IMR-90 (cell line): ENCODE results near the gene ATF4. TPM values are rescaled to one million over a fixed set of nuclear protein-coding genes. Genes with fewer than 3 reads are reported as not detected.

Source experiments
- ATAC-seq: fragments of 200-7000 bp; cut with Tn5 transposase; 2 replicates; pipeline ENCODE4 v1.9.1; 2020; ENCODE audit warnings: low read depth, mild to moderate bottlenecking, moderate library complexity
- BruUV-seq: library from RNA; stranded (reverse); fragments of 400-500 nt; replicated peaks from 2 replicates; lab custom pipeline; 2021; lab: Mats Ljungman, UMichigan
- CTCF ChIA-PET: fragments of 300-600 bp; formaldehyde crosslinking; extraction: SDS; loops from one replicate; lab custom pipeline; 2021; ENCODE audit warnings: antibody characterized with exemption; lab: Yijun Ruan, JAX
- POLR2A ChIA-PET: fragments of 300-600 bp; sonication (Branson Sonifier 250); formaldehyde crosslinking; loops from one replicate; lab custom pipeline; 2022; ENCODE audit warnings: antibody characterized with exemption; ENCODE audit not compliant: unreplicated experiment; lab: Charles Lee
- DNase-seq: peaks from one replicate; pipeline ENCODE4 v3.0.0; 2013
- H2AFZ ChIP-seq: replicated peaks from 2 replicates; pipeline ENCODE3; 2013; ENCODE audit warnings: low read length, mild to moderate bottlenecking; ENCODE audit not compliant: poor library complexity
- H2AK5ac ChIP-seq: 2 replicates; pipeline ENCODE4 v1.6.1; 2013; ENCODE audit warnings: low read depth, low read length, inconsistent platforms
- H2AK9ac ChIP-seq: replicated peaks from 2 replicates; pipeline ENCODE3; 2013; ENCODE audit warnings: mild to moderate bottlenecking, low read depth, low read length, moderate library complexity; ENCODE audit not compliant: poor library complexity
- H2BK120ac ChIP-seq: 2 replicates; pipeline ENCODE4 v1.6.1; 2013; ENCODE audit warnings: low read depth, low read length, inconsistent platforms
- H2BK15ac ChIP-seq: 3 replicates; pipeline ENCODE4 v1.6.1; 2013; ENCODE audit warnings: low read depth, low read length, inconsistent platforms
- H2BK20ac ChIP-seq: 2 replicates; pipeline ENCODE4 v1.6.1; 2013; ENCODE audit warnings: low read depth, mild to moderate bottlenecking, inconsistent platforms, low read length, moderate library complexity
- H2BK5ac ChIP-seq: 2 replicates; pipeline ENCODE4 v1.6.1; 2013; ENCODE audit warnings: mild to moderate bottlenecking, low read depth, low read length, inconsistent platforms; ENCODE audit not compliant: poor library complexity, severe bottlenecking
- H3K14ac ChIP-seq: replicated peaks from 2 replicates; pipeline ENCODE4 v1.6.1; 2013; ENCODE audit warnings: low read depth, low read length, inconsistent platforms
- H3K18ac ChIP-seq: 2 replicates; pipeline ENCODE4 v1.6.1; 2013; ENCODE audit warnings: low read depth, low read length, control low read depth
- H3K23ac ChIP-seq: 2 replicates; pipeline ENCODE4 v1.6.1; 2013; ENCODE audit warnings: low read depth, low read length, inconsistent platforms
- H3K27ac ChIP-seq: 2 replicates; pipeline ENCODE4 v1.5.1; 2013; ENCODE audit warnings: mild to moderate bottlenecking, control low read depth, low read length; ENCODE audit not compliant: insufficient read depth
- H3K27me3 ChIP-seq: 2 replicates; pipeline ENCODE4 v1.6.1; 2013; ENCODE audit warnings: low read length; ENCODE audit not compliant: control insufficient read depth, insufficient read depth
- H3K36me3 ChIP-seq: 2 replicates; pipeline ENCODE4 v1.6.1; 2013; ENCODE audit warnings: low read length, mixed read lengths; ENCODE audit not compliant: control insufficient read depth, insufficient read depth
- H3K4ac ChIP-seq: 2 replicates; pipeline ENCODE4 v1.6.1; 2013; ENCODE audit warnings: low read depth, low read length, inconsistent platforms
- H3K4me1 ChIP-seq: 2 replicates; pipeline ENCODE4 v1.6.1; 2013; ENCODE audit warnings: low read length, mixed read lengths; ENCODE audit not compliant: control insufficient read depth, insufficient read depth
- H3K4me2 ChIP-seq: 2 replicates; pipeline ENCODE4 v1.6.1; 2013; ENCODE audit warnings: low read depth, mild to moderate bottlenecking, control low read depth, low read length, moderate library complexity
- H3K4me3 ChIP-seq: 2 replicates; pipeline ENCODE4 v1.5.1; 2013; ENCODE audit warnings: low read depth, mild to moderate bottlenecking, control low read depth, low read length, moderate library complexity; ENCODE audit not compliant: insufficient read depth
- H3K56ac ChIP-seq: 2 replicates; pipeline ENCODE4 v1.6.1; 2013; ENCODE audit warnings: low read length, inconsistent platforms; ENCODE audit not compliant: insufficient read depth; ENCODE audit errors: extremely low read depth
- H3K79me1 ChIP-seq, 2 experiments: 2 replicates each; pipeline ENCODE4 v1.6.1; 2013; ENCODE audit warnings: low read length in 2 of 2, inconsistent platforms in 1 of 2, low read depth in 1 of 2
- H3K9ac ChIP-seq: 2 replicates; pipeline ENCODE4 v1.6.1; 2013; ENCODE audit warnings: low read depth, low read length, control low read depth
- H3K9me1 ChIP-seq: 2 replicates; pipeline ENCODE4 v1.6.1; 2013; ENCODE audit warnings: low read length, inconsistent platforms; ENCODE audit not compliant: insufficient read depth
- H3K9me3 ChIP-seq: 2 replicates; pipeline ENCODE4 v1.6.1; 2013; ENCODE audit warnings: low read length; ENCODE audit not compliant: control insufficient read depth, insufficient read depth
- H4K20me1 ChIP-seq: 2 replicates; pipeline ENCODE4 v1.6.1; 2013; ENCODE audit warnings: low read length, inconsistent platforms; ENCODE audit not compliant: insufficient read depth
- H4K5ac ChIP-seq: 2 replicates; pipeline ENCODE4 v1.6.1; 2013; ENCODE audit warnings: mild to moderate bottlenecking, low read depth, low read length, control low read depth
- H4K8ac ChIP-seq, 2 experiments: 2 replicates each; pipeline ENCODE4 v1.6.1; 2013; ENCODE audit warnings: low read depth in 2 of 2, low read length in 2 of 2, control low read depth in 1 of 2, inconsistent platforms in 1 of 2
- H4K91ac ChIP-seq: 2 replicates; pipeline ENCODE4 v1.6.1; 2013; ENCODE audit warnings: low read depth, low read length, inconsistent platforms; ENCODE audit not compliant: insufficient read depth
- BHLHE40 ChIP-seq: fragments of 150-350 bp; IDR thresholded peaks from 2 replicates; pipeline ENCODE4 v1.6.1; 2016; ENCODE audit warnings: mild to moderate bottlenecking, low read depth, low read length
- CEBPB ChIP-seq: IDR thresholded peaks from 2 replicates; pipeline ENCODE4 v1.6.1; 2012; ENCODE audit warnings: low read depth, low read length, improper control_type of control experiment
- CHD1 ChIP-seq: IDR thresholded peaks from 2 replicates; pipeline ENCODE4 v1.6.1; 2012; ENCODE audit warnings: low read depth, low read length, improper control_type of control experiment
- CTCF ChIP-seq: conservative IDR thresholded peaks from 2 replicates; pipeline ENCODE4 v1.5.1; 2012; ENCODE audit warnings: mild to moderate bottlenecking, low read depth, low read length, improper control_type of control experiment
- FOS ChIP-seq: fragments of 150-350 bp; IDR thresholded peaks from 2 replicates; pipeline ENCODE4 v1.6.1; 2016; ENCODE audit warnings: low read depth, low read length
- NFE2L2 ChIP-seq: fragments of 150-350 bp; IDR thresholded peaks from 2 replicates; pipeline ENCODE4 v1.6.1; 2016; ENCODE audit warnings: low read depth, mild to moderate bottlenecking, low read length
- WGBS, 2 experiments: methylation state at CpG; one replicate each; pipeline versions ENCODE4 v1.1.5 to v1.1.7; 2013; ENCODE audit warnings: missing lambda C conversion rate in 2 of 2; ENCODE audit not compliant: insufficient read length in 1 of 2; ENCODE audit errors: extremely low coverage in 2 of 2; 5-methylcytosine and 5-hydroxymethylcytosine counted together
- dilution Hi-C: fragments of 300-500 bp; cut with HindIII; formaldehyde crosslinking; loops from one replicate; pipeline ENCODE4 v1.14.3; 2018; ENCODE audit warnings: low sequenced_read_pairs; ENCODE audit not compliant: unreplicated experiment
- in situ Hi-C: fragments of 300-500 bp; cut with MboI; formaldehyde crosslinking; loops from 3 replicates; pipeline ENCODE4 v1.14.3; 2019; ENCODE audit warnings: low sequenced_read_pairs, inconsistent platforms, mixed read lengths
- intact Hi-C: fragments of 100-400 bp; cut with micrococcal nuclease; formaldehyde crosslinking; loops from 2 replicates; pipeline ENCODE4 v1.10.0; 2022
- polyA plus RNA-seq, 3 experiments: library from polyadenylated mRNA; depleted of rRNA; stranded (reverse); fragments of >200 nt; gene quantifications; 2 replicates each; pipeline ENCODE4 v1.2.3, GENCODE V29; 2012; ENCODE audit warnings: low replicate concordance in 1 of 3
- total RNA-seq: library from RNA; depleted of rRNA; stranded (reverse); fragments of >200 nt; gene quantifications from 2 replicates; pipeline ENCODE4 v1.2.3, GENCODE V29; 2012

The ATF4 gene
- total and polyA plus RNA-seq, 2 of the 4 experiments (the other 2 are of a cell fraction): 148 to 662 TPM

GRCh38 chr22:39471381-39472141 is 48.8 kb upstream of the ATF4 start:
- Histone ChIP-seq H2AK9ac (peak overlapping the region; percentile 90), H3K9ac (peak overlapping the region; percentile 41; the same call in 1 of the 2 replicates), H3K56ac (peak overlapping the region; percentile 41; the same call in 1 of the 2 replicates), H3K4me2 (peak overlapping the region; percentile 27; the same call in 1 of the 2 replicates), H2AK5ac (peak overlapping the region; percentile 82), H2AFZ (peak overlapping the region; percentile 92), H2BK15ac (peak overlapping the region; percentile 69; the same call in 2 of the 3 replicates), H3K79me1 (no peaks in the 10 kb centered on the region), H3K23ac (peak overlapping the region; percentile 86), H3K9me1 (peaks cover 23% of the 10 kb centered on the region), H3K27ac (peak overlapping the region; percentile 56), H3K4ac (peak overlapping the region; percentile 96), H3K4me3 (no peak overlapping the region), H3K4me1 (peaks cover 40% of the 10 kb centered on the region), H4K8ac (peak overlapping the region; percentile 46 to 88; a peak in 3 of 4 replicates), H2BK5ac (peak overlapping the region; percentile 68), H2BK120ac (peak overlapping the region; percentile 95), H3K9me3 (no peaks in the 10 kb centered on the region), H4K91ac (peak overlapping the region; percentile 96), H4K20me1 (no peaks in the 10 kb centered on the region), H3K14ac (peak overlapping the region; percentile 82), H4K5ac (peak overlapping the region; percentile 73), H2BK20ac (peak overlapping the region; percentile 91), H3K18ac (peak overlapping the region; percentile 81), H3K27me3 (no peaks in the 10 kb centered on the region; the same call in 1 of the 2 replicates), H3K36me3 (no peaks in the 10 kb centered on the region)
- ChIA-PET POLR2A (interaction anchor here (1.0 kb wide), 1 partner anchor 22 kb away, joined by 3 read pairs; no protein-coding TSS in a partner anchor), CTCF (interaction anchor here (1.0 kb wide), 1 partner anchor 11 kb away, joined by 3 read pairs; no protein-coding TSS in a partner anchor)
- 87% methylated on average over 3 of the region's 13 CpGs; no CpG with 5 or more reads in 1 of the 2 experiments for WGBS, 2 experiments
- no TSS peak for BruUV-seq
- intact Hi-C loops: no loop called here
- TF ChIP-seq BHLHE40 (no peak), CTCF (no peak), CEBPB (peak; percentile 38; the same call in 1 of the 2 replicates), NFE2L2 (no peak), FOS (no peak), CHD1 (no peak)
- dilution Hi-C loops: no loop called here
- in situ Hi-C loops: no loop called here
- ATAC-seq (peak; percentile 74), DNase-seq (peak; percentile 51)
